Left ventricle myocardium inferior (tissue), 1 donor: ENCODE data around the gene CFAP210. TPM values are rescaled to one million over a fixed set of nuclear protein-coding genes. Genes with fewer than 3 reads are reported as not detected.
"Not testable (repeated sequence)": the region's sequence is repeated elsewhere in the genome, so short reads cannot be mapped to it uniquely, and the experiment has no call there.

Experiments
- DNase-seq: peaks from one replicate; pipeline ENCODE4 v3.0.0-alpha.2; 2020
- H3K27ac ChIP-seq: fragments of 200-600 bp; replicated peaks from 2 replicates; pipeline ENCODE4 v1.8.0; 2021
- H3K27me3 ChIP-seq: fragments of 200-600 bp; 2 replicates; pipeline ENCODE4 v1.8.0; 2021; ENCODE audit warnings: low read depth
- H3K36me3 ChIP-seq: fragments of 200-600 bp; 2 replicates; pipeline ENCODE4 v1.8.0; 2021
- H3K4me1 ChIP-seq: fragments of 200-600 bp; 2 replicates; pipeline ENCODE4 v1.8.0; 2021
- H3K4me3 ChIP-seq: fragments of 200-600 bp; 2 replicates; pipeline ENCODE4 v1.8.0; 2021; ENCODE audit warnings: mild to moderate bottlenecking, moderate library complexity
- H3K9me3 ChIP-seq: fragments of 200-600 bp; replicated peaks from 2 replicates; pipeline ENCODE4 v1.8.0; 2021
- CTCF ChIP-seq: fragments of 200-600 bp; IDR thresholded peaks from 2 replicates; pipeline ENCODE4 v1.8.0; 2021; ENCODE audit warnings: antibody characterized with exemption, mild to moderate bottlenecking, borderline replicate concordance
- intact Hi-C: fragments of 100-400 bp; cut with micrococcal nuclease; formaldehyde crosslinking; loops from one replicate; pipeline ENCODE4 v1.11.0; 2022
- total RNA-seq: library from RNA; stranded (reverse); fragmentation: NEBNext Ultra II Directional; extraction: Animal tissue kit (Norgen Biotek cat#: 25700); gene quantifications from one replicate; pipeline ENCODE4 v1.2.1, GENCODE V29; 2021
- donor health status: DM: no; HTN: yes; CAD: no; lungs with severe emphysema.

CFAP210 gene
- total RNA-seq, 1 donor from 2014 or later, result not detected

- H3K27me3 ChIP-seq, result no peaks in the 10 kb centered on the region
- no peak for DNase-seq
- TF ChIP-seq CTCF, result no peak
- H3K27ac ChIP-seq, result no peak overlapping the region
- H3K4me3 ChIP-seq, result no peak overlapping the region
- peaks cover 6% of the 10 kb centered on the region for H3K4me1 ChIP-seq
- intact Hi-C loops, result no loop called here
- H3K9me3 ChIP-seq, result peaks cover 14% of the 10 kb centered on the region
- peaks cover 80% of the 10 kb centered on the region for H3K36me3 ChIP-seq
Measured at GRCh38 chr2:169619946-169620345, 74.3 kb downstream of the CFAP210 start.

GRCh38 chr2:169615982-169616381 lies 78.2 kb downstream of the CFAP210 start:
- DNase-seq, intact Hi-C loops, H3K27me3 ChIP-seq, H3K4me1 ChIP-seq, H3K4me3 ChIP-seq, H3K27ac ChIP-seq: not testable (repeated sequence)
- H3K9me3 ChIP-seq, result peaks cover 14% of the 10 kb centered on the region
- H3K36me3 ChIP-seq, result peaks cover 82% of the 10 kb centered on the region

GRCh38 chr2:169613876-169614275 lies 80.3 kb downstream of the CFAP210 start:
- peaks cover 14% of the 10 kb centered on the region for H3K9me3 ChIP-seq
- H3K4me3 ChIP-seq, result no peak overlapping the region
- intact Hi-C loops, result no loop called here
- H3K27me3 ChIP-seq, result no peaks in the 10 kb centered on the region
- no peaks in the 10 kb centered on the region for H3K4me1 ChIP-seq
- TF ChIP-seq CTCF, result no peak
- no peak for DNase-seq
- no peak overlapping the region for H3K27ac ChIP-seq
- peaks cover 88% of the 10 kb centered on the region for H3K36me3 ChIP-seq

- TF ChIP-seq CTCF, result no peak
- Histone ChIP-seq H3K27me3 (no peaks in the 10 kb centered on the region), H3K4me1 (no peaks in the 10 kb centered on the region), H3K9me3 (no peaks in the 10 kb centered on the region), H3K36me3 (peaks cover 97% of the 10 kb centered on the region), H3K27ac (no peak overlapping the region), H3K4me3 (no peak overlapping the region)
- DNase-seq, result no peak
- intact Hi-C loops, result no loop called here
Measured at GRCh38 chr2:169609264-169609663, 84.9 kb downstream of the CFAP210 start.

GRCh38 chr2:169599568-169599967 lies 94.6 kb downstream of the CFAP210 start:
- Histone ChIP-seq H3K9me3 (no peaks in the 10 kb centered on the region), H3K4me3 (no peak overlapping the region), H3K27ac (no peak overlapping the region), H3K27me3 (no peaks in the 10 kb centered on the region), H3K36me3 (peaks cover 7% of the 10 kb centered on the region), H3K4me1 (peaks cover 16% of the 10 kb centered on the region)
- no peak for TF ChIP-seq CTCF
- DNase-seq, result no peak
- intact Hi-C loops, result no loop called here

- Histone ChIP-seq H3K27ac (no peak overlapping the region), H3K4me1 (peaks cover 16% of the 10 kb centered on the region), H3K4me3 (no peak overlapping the region), H3K36me3 (peaks cover 1% of the 10 kb centered on the region), H3K9me3 (no peaks in the 10 kb centered on the region), H3K27me3 (no peaks in the 10 kb centered on the region)
- DNase-seq, result no peak
- TF ChIP-seq CTCF, result no peak
- intact Hi-C loops, result no loop called here
Measured at GRCh38 chr2:169598982-169599381, 95.2 kb downstream of the CFAP210 start.

GRCh38 chr2:169596546-169596945 lies 97.7 kb downstream of the CFAP210 start:
- H3K4me3 ChIP-seq, DNase-seq, H3K9me3 ChIP-seq, intact Hi-C loops, H3K36me3 ChIP-seq, H3K27ac ChIP-seq, H3K27me3 ChIP-seq: not testable (repeated sequence)
- H3K4me1 ChIP-seq, result peaks cover 17% of the 10 kb centered on the region
